Epithelial cell of prostate (primary cell): ENCODE results near the gene ABCG4.
"Not testable (repeated sequence)": the region's sequence is repeated elsewhere in the genome, so short reads cannot be mapped to it uniquely, and the experiment has no call there.

ENCODE experiments used
- DNase-seq: peaks from one replicate; pipeline ENCODE4 v3.0.0-alpha.2; 2011; ENCODE audit warnings: low read depth, low spot score
- H3K27ac ChIP-seq: fragments of 450-650 bp; 2 replicates; pipeline ENCODE4 v1.5.1; 2017; ENCODE audit warnings: mild to moderate bottlenecking

Gene ABCG4

GRCh38 chr11:119149018-119149785 lies at the start of gene ABCG4:
TSS of gene ABCG4 (plus strand) at chr11:119149052. CDS start at chr11:119149966, 914 bp downstream.
- no peak for DNase-seq
- no peak within 1 kb of the TSS for H3K27ac ChIP-seq

GRCh38 chr11:119099711-119100110 lies 49.1 kb upstream of the ABCG4 start:
- H3K27ac ChIP-seq, result no peak overlapping the region
- no peak for DNase-seq

GRCh38 chr11:119100246-119100970 lies 48.4 kb upstream of the ABCG4 start:
- DNase-seq, result no peak
- H3K27ac ChIP-seq, result peak overlapping the region; percentile 95

GRCh38 chr11:119100994-119101758 lies 47.7 kb upstream of the ABCG4 start:
- no peak for DNase-seq
- peak overlapping the region; percentile 95 for H3K27ac ChIP-seq

- peak within 1 kb of the TSS; percentile 95 for H3K27ac ChIP-seq
- DNase-seq, result peak; percentile 93
Observed at GRCh38 chr11:119101759-119102423, 47.0 kb upstream of the ABCG4 start, which contains the start of gene DPAGT1. TSS of gene DPAGT1 (minus strand) at chr11:119101853. CDS start at chr11:119101655, 198 bp downstream.

- H3K27ac ChIP-seq, result peak overlapping the region; percentile 95
- not testable (repeated sequence) for DNase-seq
Observed at GRCh38 chr11:119103161-119103664, 45.6 kb upstream of the ABCG4 start.

GRCh38 chr11:119103793-119104192 lies 45.1 kb upstream of the ABCG4 start:
- H3K27ac ChIP-seq, result no peak overlapping the region
- no peak for DNase-seq

- H3K27ac ChIP-seq, result peak within 1 kb of the TSS; percentile 34
- DNase-seq, result peak; percentile 53
Observed at GRCh38 chr11:119106564-119107537, 42.0 kb upstream of the ABCG4 start, which contains the start of gene C2CD2L. TSS of gene C2CD2L (plus strand) at chr11:119107344. CDS start at chr11:119107742, 398 bp downstream.

GRCh38 chr11:119107538-119108145 lies 41.2 kb upstream of the ABCG4 start:
- peak overlapping the region; percentile 34 for H3K27ac ChIP-seq
- DNase-seq, result no peak

- no peak for DNase-seq
- H3K27ac ChIP-seq, result peak overlapping the region; percentile 34
Observed at GRCh38 chr11:119108146-119108856, 40.6 kb upstream of the ABCG4 start.

GRCh38 chr11:119108857-119109221 lies 40.0 kb upstream of the ABCG4 start:
- DNase-seq, result no peak
- H3K27ac ChIP-seq, result no peak overlapping the region

GRCh38 chr11:119109843-119110242 lies 39.0 kb upstream of the ABCG4 start:
- no peak for DNase-seq
- no peak overlapping the region for H3K27ac ChIP-seq

GRCh38 chr11:119110439-119110838 lies 38.4 kb upstream of the ABCG4 start:
- DNase-seq, result no peak
- H3K27ac ChIP-seq, result no peak overlapping the region

GRCh38 chr11:119111361-119111925 lies 37.4 kb upstream of the ABCG4 start:
- no peak overlapping the region for H3K27ac ChIP-seq
- DNase-seq, result no peak

GRCh38 chr11:119112314-119113020 lies 36.4 kb upstream of the ABCG4 start:
- no peak for DNase-seq
- H3K27ac ChIP-seq, result no peak overlapping the region

GRCh38 chr11:119113716-119114115 lies 35.1 kb upstream of the ABCG4 start:
- DNase-seq, result no peak
- no peak overlapping the region for H3K27ac ChIP-seq

GRCh38 chr11:119114351-119114750 lies 34.5 kb upstream of the ABCG4 start:
- DNase-seq, result no peak
- no peak overlapping the region for H3K27ac ChIP-seq
